ENCODE data around the gene ARL6.

GRCh38 chr3:97841304-97841703 is 76.7 kb downstream of the ARL6 start:
- TF ChIP-seq POLR2AphosphoS5 (IDR thresholded peaks at IDR 0.05; ENCODE audit: low read depth, low read length): no peak
- TF ChIP-seq CTCF (IDR thresholded peaks at IDR 0.05; ENCODE audit: control extremely low read depth in 1 of 3, insufficient read depth in 1 of 3, low read depth in 1 of 3, low read length in 3 of 3): no peak

All from H1 (cell line).